Skeletal muscle tissue (tissue), 4 donors: Measurements from ENCODE around the gene IER2. TPM values are rescaled to one million over a fixed set of nuclear protein-coding genes. Genes with fewer than 3 reads are reported as not detected.

Source experiments
- H3K27ac ChIP-seq: one replicate; pipeline ENCODE4 v1.7.0; 2013; ENCODE audit warnings: mild to moderate bottlenecking, low read depth, low read length, inconsistent platforms
- H3K27me3 ChIP-seq, 3 donors: one replicate each; pipeline ENCODE4 v1.7.0; 2013; ENCODE audit warnings: low read length in 3 of 3; ENCODE audit not compliant: control insufficient read depth in 3 of 3, insufficient read depth in 3 of 3
- H3K36me3 ChIP-seq, 3 donors: one replicate each; pipeline ENCODE4 v1.7.0; 2013; ENCODE audit warnings: low read length in 3 of 3; ENCODE audit not compliant: control insufficient read depth in 3 of 3, insufficient read depth in 3 of 3
- H3K4me1 ChIP-seq, 3 donors: one replicate each; pipeline ENCODE4 v1.7.0; 2013; ENCODE audit warnings: low read length in 3 of 3, mild to moderate bottlenecking in 3 of 3; ENCODE audit not compliant: control insufficient read depth in 3 of 3, insufficient read depth in 3 of 3
- H3K4me3 ChIP-seq, 3 donors: one replicate each; pipeline ENCODE4 v1.7.0; 2013; ENCODE audit warnings: low read length in 3 of 3
- H3K9ac ChIP-seq, 3 donors: one replicate each; pipeline ENCODE4 v1.7.0; 2013; ENCODE audit warnings: low read length in 3 of 3, mild to moderate bottlenecking in 3 of 3, moderate library complexity in 2 of 3, low read depth in 1 of 3
- H3K9me3 ChIP-seq, 3 donors: one replicate each; pipeline ENCODE4 v1.7.0; 2013; ENCODE audit warnings: low read length in 3 of 3; ENCODE audit not compliant: control insufficient read depth in 3 of 3
- total RNA-seq: library from RNA; depleted of rRNA; stranded (reverse); fragments of >200 nt; gene quantifications from one replicate; pipeline ENCODE4 v1.2.3, GENCODE V29; 2014
- donor health status: Osteomylitis.

Gene IER2
- total RNA-seq, 1 donor from 2014 or later, result 23.5 TPM

DNA sequence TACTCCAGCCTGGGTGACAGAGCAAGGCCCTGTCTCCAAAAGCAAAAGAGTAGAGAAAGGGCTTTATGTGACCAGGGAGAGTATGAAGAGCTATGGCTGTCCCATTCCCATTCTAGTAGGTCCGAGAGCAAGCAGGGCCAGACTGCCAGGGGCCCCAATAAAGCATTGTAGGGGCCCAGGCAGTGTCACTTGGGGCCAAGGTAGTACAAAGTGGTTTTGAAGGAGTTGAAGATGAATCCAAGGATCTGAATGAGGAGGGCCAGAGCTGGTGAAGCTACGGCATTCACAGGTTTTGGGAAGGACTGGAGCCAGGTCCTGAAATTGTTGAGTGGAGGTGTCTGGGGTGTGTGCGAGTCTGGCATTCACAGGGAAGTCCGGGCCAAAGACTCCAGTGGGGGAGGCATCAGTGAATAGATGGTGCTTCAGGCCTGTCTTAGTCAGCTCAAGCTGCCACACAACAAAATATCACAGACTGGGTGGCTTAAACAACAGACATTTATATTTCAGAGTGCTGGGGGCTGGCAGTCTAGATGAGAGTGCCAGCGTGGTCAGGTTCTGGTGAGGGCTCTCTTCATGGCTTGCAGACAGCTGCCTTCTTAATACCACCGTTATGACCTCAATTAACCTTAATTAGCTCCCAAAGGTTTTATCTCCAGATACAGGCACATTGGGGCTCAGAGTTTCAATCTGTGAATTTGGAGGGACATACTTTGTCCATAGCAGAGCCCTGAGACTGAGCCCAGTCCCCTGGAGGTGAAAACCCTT lies 22.2 kb upstream of the IER2 start:
- no peaks in the 10 kb centered on the region for H3K27me3 ChIP-seq
- H3K27ac ChIP-seq, result no peak overlapping the region
- no peaks in the 10 kb centered on the region for H3K9me3 ChIP-seq
- H3K4me1 ChIP-seq, result peaks cover 0 to 2% (median 0%) of the 10 kb centered on the region in 3 donors
- H3K4me3 ChIP-seq, result no peak overlapping the region
- peaks cover 0 to 3% (median 0%) of the 10 kb centered on the region in 3 donors for H3K36me3 ChIP-seq
- no peak overlapping the region for H3K9ac ChIP-seq

- Histone ChIP-seq H3K27me3 (no peaks in the 10 kb centered on the region), H3K9me3 (no peaks in the 10 kb centered on the region), H3K4me1 (peaks cover 0 to 2% (median 0%) of the 10 kb centered on the region in 3 donors), H3K4me3 (no peak overlapping the region), H3K36me3 (peaks cover 0 to 3% (median 0%) of the 10 kb centered on the region in 3 donors), H3K27ac (no peak overlapping the region), H3K9ac (peak overlapping the region in 1 of 3 donors; percentile 8)
Measured at GRCh38 chr19:13128583-13128982, 21.6 kb upstream of the IER2 start.

- Histone ChIP-seq H3K27me3 (no peaks in the 10 kb centered on the region), H3K4me1 (peaks cover 0 to 2% (median 0%) of the 10 kb centered on the region in 3 donors), H3K9ac (no peak overlapping the region), H3K9me3 (no peaks in the 10 kb centered on the region), H3K4me3 (no peak overlapping the region), H3K36me3 (peaks cover 0 to 3% (median 0%) of the 10 kb centered on the region in 3 donors), H3K27ac (no peak overlapping the region)
Measured at GRCh38 chr19:13129384-13129783, 20.8 kb upstream of the IER2 start.

- H3K9ac ChIP-seq, result no peak overlapping the region
- no peaks in the 10 kb centered on the region for H3K9me3 ChIP-seq
- H3K4me1 ChIP-seq, result peaks cover 0 to 7% (median 0%) of the 10 kb centered on the region in 3 donors
Measured at GRCh38 chr19:13130886-13131490, 19.2 kb upstream of the IER2 start.

GRCh38 chr19:13132471-13133180 lies 17.6 kb upstream of the IER2 start:
- H3K4me3 ChIP-seq, result no peak overlapping the region
- H3K36me3 ChIP-seq, result peaks cover 17 to 25% (median 22%) of the 10 kb centered on the region in 3 donors
- no peaks in the 10 kb centered on the region for H3K27me3 ChIP-seq
- no peaks in the 10 kb centered on the region for H3K9me3 ChIP-seq
- H3K27ac ChIP-seq, result no peak overlapping the region
- H3K9ac ChIP-seq, result peak overlapping the region in 1 of 3 donors; percentile 3
- H3K4me1 ChIP-seq, result peaks cover 0 to 7% (median 0%) of the 10 kb centered on the region in 3 donors

More at GRCh38 chr19:13130886-13131490, 19.2 kb upstream of the IER2 start:
- H3K36me3 ChIP-seq, result peaks cover 4 to 10% (median 8%) of the 10 kb centered on the region in 3 donors
- H3K4me3 ChIP-seq, result no peak overlapping the region
- no peaks in the 10 kb centered on the region for H3K27me3 ChIP-seq
- H3K27ac ChIP-seq, result no peak overlapping the region

GRCh38 chr19:13133241-13133870 lies 16.9 kb upstream of the IER2 start:
- Histone ChIP-seq H3K27me3 (no peaks in the 10 kb centered on the region), H3K9ac (no peak overlapping the region), H3K4me3 (no peak overlapping the region), H3K36me3 (peaks cover 24 to 32% (median 29%) of the 10 kb centered on the region in 3 donors), H3K27ac (no peak overlapping the region), H3K9me3 (no peaks in the 10 kb centered on the region), H3K4me1 (peaks cover 0 to 7% (median 0%) of the 10 kb centered on the region in 3 donors)

DNA sequence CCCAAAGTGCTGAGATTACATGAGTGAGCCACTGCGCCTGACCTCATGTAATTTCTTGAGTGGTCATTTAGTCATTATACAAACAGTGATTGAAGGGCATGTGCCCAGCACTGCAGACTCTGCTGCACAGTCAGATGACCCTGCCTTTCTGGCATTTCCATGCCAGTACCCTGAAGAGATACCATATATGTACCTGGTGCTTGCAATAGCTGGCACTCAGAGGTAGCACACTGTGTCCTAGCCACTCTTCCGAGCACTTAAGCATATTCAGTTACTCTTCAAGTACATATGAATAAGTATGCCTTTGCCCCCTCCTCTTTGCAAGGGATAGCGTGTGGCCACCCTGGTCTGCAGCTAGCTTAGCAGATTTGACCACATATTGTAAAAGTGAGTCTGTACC lies 15.6 kb upstream of the IER2 start:
- no peaks in the 10 kb centered on the region for H3K9me3 ChIP-seq
- H3K27ac ChIP-seq, result no peak overlapping the region
- no peak overlapping the region for H3K4me3 ChIP-seq
- H3K9ac ChIP-seq, result peak overlapping the region in 1 of 3 donors; percentile 20
- no peaks in the 10 kb centered on the region for H3K27me3 ChIP-seq
- peaks cover 0 to 4% (median 0%) of the 10 kb centered on the region in 3 donors for H3K4me1 ChIP-seq
- H3K36me3 ChIP-seq, result peaks cover 30 to 35% (median 33%) of the 10 kb centered on the region in 3 donors

- Histone ChIP-seq H3K36me3 (peaks cover 30 to 35% (median 33%) of the 10 kb centered on the region in 3 donors), H3K4me1 (peaks cover 0 to 4% (median 0%) of the 10 kb centered on the region in 3 donors), H3K4me3 (no peak overlapping the region), H3K27me3 (no peaks in the 10 kb centered on the region), H3K27ac (no peak overlapping the region), H3K9me3 (no peaks in the 10 kb centered on the region), H3K9ac (peak overlapping the region in 1 of 3 donors; percentile 20)
Measured at GRCh38 chr19:13135068-13136062, 14.8 kb upstream of the IER2 start.
